ENCODE data around the gene MEIS2.

MEIS2 gene

DNA sequence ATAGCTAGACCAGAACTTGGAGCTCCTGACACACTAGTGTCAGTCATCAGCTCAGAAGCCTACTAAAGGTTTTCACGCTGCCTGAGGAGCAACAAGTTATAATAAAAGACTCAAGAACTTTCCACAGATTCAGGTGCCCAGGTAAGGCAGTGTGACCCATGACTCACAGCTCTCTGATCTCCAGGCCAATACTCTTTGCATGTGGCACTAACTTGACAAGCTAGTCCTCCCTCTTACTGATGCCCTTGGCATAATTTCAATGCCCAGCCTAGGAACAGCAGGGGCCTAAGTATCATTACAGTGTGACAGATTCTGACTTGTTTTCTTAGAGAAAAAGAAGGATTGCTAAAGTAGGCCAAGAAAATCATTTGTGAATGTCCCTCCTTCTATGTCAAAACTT, 38.4 kb downstream of the MEIS2 start:
- DNase-seq (ENCODE audit: insufficient read length, low spot score) (no peak), FAIRE-seq (no peak)
- TF ChIP-seq, protein P1, sequence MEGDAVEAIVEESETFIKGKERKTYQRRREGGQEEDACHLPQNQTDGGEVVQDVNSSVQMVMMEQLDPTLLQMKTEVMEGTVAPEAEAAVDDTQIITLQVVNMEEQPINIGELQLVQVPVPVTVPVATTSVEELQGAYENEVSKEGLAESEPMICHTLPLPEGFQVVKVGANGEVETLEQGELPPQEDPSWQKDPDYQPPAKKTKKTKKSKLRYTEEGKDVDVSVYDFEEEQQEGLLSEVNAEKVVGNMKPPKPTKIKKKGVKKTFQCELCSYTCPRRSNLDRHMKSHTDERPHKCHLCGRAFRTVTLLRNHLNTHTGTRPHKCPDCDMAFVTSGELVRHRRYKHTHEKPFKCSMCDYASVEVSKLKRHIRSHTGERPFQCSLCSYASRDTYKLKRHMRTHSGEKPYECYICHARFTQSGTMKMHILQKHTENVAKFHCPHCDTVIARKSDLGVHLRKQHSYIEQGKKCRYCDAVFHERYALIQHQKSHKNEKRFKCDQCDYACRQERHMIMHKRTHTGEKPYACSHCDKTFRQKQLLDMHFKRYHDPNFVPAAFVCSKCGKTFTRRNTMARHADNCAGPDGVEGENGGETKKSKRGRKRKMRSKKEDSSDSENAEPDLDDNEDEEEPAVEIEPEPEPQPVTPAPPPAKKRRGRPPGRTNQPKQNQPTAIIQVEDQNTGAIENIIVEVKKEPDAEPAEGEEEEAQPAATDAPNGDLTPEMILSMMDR (IDR thresholded peaks at IDR 0.05; ENCODE audit: insufficient read depth, missing control alignments), result no peak

DNA sequence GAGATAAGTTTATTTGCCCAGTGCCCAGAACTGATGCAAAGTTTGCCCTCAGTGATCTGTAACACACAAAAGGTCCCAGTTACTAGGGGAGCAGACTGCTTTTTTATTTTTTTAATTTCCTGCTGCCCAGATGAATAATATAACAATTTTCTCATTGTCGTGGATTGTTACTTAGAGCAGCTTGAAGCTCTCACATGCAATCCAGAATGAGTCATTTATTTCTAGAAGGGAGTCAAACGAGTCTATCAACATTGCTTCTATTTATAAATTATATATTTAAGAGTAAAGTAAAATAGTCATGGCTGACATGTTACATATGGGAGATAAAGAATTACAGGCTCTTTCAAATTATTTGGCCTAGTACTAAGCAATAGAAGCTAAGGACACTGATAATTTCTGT, 41.3 kb downstream of the MEIS2 start:
- TF ChIP-seq, protein P1 (IDR thresholded peaks at IDR 0.05; ENCODE audit: insufficient read depth, missing control alignments), result no peak
- DNase-seq (ENCODE audit: insufficient read length, low spot score) (no peak), FAIRE-seq (no peak)

DNA sequence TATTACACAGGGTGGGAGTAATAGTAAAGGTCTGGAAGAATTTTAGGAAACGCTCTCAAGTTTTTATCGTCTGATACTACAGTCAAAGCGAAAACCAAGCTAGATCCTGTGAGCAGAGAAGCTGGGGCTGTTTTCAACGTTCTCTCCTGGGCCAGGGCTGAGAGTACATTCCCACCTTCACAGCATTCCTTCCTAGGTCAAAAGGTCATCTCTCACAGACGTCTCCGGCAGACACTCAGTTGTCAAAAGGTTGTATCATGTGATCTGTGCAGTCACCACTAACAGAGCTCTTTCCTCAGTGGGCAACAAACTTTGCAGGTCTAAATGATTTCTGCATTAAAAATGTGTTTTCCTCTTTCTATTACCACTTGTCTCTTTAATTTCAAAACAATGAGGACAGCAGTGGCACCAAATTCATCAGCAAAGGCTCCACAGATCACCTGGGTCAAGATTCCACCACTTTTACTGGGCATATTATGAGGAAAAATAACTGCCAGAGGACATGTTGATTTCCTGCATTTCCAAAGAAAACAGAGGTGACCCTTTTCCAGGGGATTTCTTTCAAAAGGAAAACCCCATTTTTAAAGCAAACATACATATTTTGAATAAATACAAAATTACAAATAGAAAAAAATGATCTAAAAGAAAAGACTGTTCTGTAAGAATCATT, 41.9 kb downstream of the MEIS2 start:
- DNase-seq (ENCODE audit: insufficient read length, low spot score) (no peak), FAIRE-seq (no peak)
- TF ChIP-seq, protein P1 (IDR thresholded peaks at IDR 0.05; ENCODE audit: insufficient read depth, missing control alignments), result no peak

DNA sequence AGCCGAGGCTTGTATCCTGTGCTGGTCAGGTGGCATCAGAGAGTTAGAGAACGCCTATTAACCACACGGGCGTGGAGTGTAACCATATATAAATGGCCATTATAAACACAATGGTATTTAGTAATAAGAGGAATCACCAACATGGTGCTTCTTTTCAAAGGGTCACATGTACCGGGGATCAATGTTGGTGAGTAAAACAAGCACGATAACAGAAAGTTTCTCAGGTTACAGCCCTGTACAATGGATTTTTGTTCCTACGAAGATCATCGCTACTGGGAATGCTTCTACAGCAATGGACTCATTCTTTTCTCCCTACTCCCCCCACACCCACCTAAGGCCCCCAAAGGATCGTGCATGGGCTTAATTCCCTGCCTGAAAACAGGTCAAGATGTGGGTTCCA, 42.5 kb downstream of the MEIS2 start:
- DNase-seq (ENCODE audit: insufficient read length, low spot score), result no peak
- no peak for FAIRE-seq
- TF ChIP-seq, protein P1 (IDR thresholded peaks at IDR 0.05; ENCODE audit: insufficient read depth, missing control alignments), result no peak

DNA sequence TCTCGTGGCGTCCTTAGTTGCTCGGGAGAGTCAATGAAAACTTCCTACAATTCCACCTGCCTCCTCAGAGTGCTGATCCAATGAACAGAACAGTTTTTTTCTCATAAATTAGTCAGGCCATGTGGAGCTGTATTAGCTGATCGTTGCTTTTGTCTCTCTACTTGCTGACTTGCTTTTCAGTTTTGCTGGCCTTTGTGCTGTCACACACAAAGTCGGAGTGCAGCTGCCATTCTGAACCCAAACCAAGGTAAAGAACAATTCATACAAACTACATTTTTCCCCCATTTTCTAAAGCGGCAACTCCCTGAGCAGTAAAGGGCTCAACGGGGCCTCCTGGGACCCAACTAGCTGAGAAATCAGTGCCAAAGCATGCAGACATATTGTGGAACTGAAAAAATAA, 43.1 kb downstream of the MEIS2 start:
- no peak for FAIRE-seq
- DNase-seq (ENCODE audit: insufficient read length, low spot score), result no peak
- TF ChIP-seq, protein P1 (IDR thresholded peaks at IDR 0.05; ENCODE audit: insufficient read depth, missing control alignments), result no peak

DNA sequence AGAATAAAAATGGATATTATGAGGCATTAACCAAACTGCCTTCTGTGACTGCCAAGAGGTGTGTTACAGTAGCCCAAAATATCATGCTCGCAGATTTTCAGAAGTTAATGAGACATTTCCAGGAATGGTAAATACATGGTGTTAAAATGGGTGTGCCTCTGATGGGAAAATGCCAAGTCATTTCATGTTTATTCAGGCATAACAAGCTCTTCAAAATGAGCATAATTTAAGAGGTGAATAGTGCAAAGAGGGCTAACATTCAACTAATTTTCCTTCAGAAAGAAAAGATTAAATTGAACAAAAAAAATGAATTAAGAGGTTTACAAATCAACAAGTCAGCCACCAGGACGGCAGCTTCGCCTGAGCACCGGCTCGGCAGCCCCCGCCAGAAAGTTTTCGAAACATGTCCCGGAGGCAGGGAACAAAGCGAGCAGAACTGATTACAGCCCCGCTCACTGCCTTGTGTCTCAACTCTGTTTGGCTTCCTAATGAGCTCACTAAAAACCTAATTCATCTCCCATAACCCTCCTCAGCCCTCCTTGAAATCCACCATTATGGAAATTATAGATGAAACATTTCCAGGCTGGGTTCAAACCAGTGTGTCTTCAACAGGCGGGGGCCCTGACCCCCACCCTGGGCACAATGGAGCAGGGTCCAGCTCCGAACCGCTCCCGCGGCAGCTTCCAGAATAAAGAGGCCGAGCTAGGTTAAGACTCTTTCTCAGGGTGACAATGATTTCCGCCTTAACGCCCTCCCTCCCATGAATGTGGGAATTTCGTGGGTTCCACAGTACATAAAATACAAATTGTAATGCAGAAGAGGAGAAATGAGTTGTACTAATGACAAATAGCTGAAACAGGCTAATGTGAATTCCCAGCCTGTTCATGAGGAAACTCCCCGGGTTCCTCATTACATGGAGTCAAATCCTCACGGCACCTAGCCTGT, 43.9 kb downstream of the MEIS2 start:
- DNase-seq (ENCODE audit: insufficient read length, low spot score) (no peak), FAIRE-seq (no peak)

More for the DNA sequence above, 43.9 kb downstream of the MEIS2 start:
- TF ChIP-seq, protein P1 (IDR thresholded peaks at IDR 0.05; ENCODE audit: insufficient read depth, missing control alignments), result no peak

Data from D721Med (cell line).